Nephron progenitor cell (in vitro differentiated cells): ENCODE measurements around the gene ZNF519.
"Not testable (repeated sequence)": the region's sequence is repeated elsewhere in the genome, so short reads cannot be mapped to it uniquely, and the experiment has no call there.

ENCODE experiments used
- DNase-seq: peaks from one replicate; pipeline ENCODE4 v3.0.0; 2021
- H3K27ac Mint-ChIP-seq: 2 replicates; pipeline ENCODE4 v1.8.0; 2021; ENCODE audit warnings: mild to moderate bottlenecking, moderate library complexity, mixed read lengths
- H3K27me3 Mint-ChIP-seq: 2 replicates; pipeline ENCODE4 v1.8.0; 2021; ENCODE audit warnings: mild to moderate bottlenecking, low read depth, mixed read lengths; ENCODE audit not compliant: poor library complexity
- H3K36me3 Mint-ChIP-seq: 2 replicates; pipeline ENCODE4 v1.8.0; 2021; ENCODE audit warnings: low read depth, mixed read lengths
- H3K4me1 Mint-ChIP-seq: 2 replicates; pipeline ENCODE4 v1.8.0; 2021; ENCODE audit warnings: mixed read lengths
- H3K4me3 Mint-ChIP-seq: 2 replicates; pipeline ENCODE4 v1.8.0; 2021; ENCODE audit warnings: mild to moderate bottlenecking, moderate library complexity, mixed read lengths
- H3K9me3 Mint-ChIP-seq: 2 replicates; pipeline ENCODE4 v1.8.0; 2021; ENCODE audit warnings: mild to moderate bottlenecking, moderate library complexity, mixed read lengths

Gene ZNF519

DNA sequence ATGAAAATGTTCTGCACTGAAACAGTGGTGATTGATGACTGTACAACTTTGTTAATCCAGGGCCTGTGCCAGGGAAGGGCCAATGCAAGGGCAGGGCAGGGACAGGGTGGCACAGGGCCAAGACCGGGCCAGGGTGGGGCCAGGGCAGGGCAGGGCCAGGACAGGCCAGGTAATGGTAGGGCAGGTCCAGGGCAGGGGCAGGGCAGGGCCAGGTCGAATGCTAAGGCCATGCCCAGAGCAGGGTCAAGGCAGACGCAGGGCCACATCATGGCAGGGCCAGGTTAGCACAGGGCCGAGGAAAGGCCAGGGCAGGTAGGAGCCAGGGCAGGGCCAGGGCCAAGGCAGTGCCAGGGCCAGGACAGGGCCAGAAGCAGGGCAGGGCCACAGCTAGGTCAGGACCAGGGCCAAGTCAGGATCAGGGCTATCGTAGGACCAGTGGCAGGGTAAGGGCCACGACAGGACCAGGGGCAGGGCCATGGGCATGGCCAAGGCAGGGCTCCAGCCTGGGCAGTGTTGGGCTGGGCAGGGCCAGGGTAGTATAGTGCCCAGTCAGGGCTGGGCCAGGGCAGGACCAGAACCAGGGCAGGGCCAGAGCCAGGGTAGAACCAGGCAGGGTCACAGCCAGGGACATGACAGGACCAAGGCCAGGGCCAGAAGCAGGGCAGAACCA is 38.3 kb upstream of the ZNF519 start:
- DNase-seq, H3K27me3 Mint-ChIP-seq, H3K4me1 Mint-ChIP-seq, H3K4me3 Mint-ChIP-seq, H3K36me3 Mint-ChIP-seq, H3K27ac Mint-ChIP-seq: not testable (repeated sequence)
- peaks cover 61% of the 10 kb centered on the region for H3K9me3 Mint-ChIP-seq

DNA sequence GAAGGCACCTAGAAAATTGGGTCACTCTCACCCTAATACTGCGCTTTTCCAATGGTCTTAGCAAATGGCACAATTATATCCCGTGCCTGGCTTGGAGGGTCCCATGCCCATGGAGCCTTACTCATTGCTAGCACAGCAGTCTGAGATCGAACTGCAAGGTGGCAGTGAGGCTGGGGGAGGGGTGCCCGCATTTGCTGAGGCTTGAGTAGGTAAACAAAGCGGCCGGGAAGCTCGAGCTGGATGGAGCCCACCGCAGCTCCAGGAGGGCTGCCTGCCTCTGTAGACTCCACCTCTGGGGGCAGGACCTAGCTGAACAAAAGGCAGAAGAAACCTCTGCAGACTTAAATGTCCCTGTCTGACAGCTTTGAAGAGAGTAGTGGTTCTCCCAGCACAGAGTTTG is 30.7 kb upstream of the ZNF519 start:
- H3K27ac Mint-ChIP-seq, H3K4me1 Mint-ChIP-seq, H3K27me3 Mint-ChIP-seq, H3K4me3 Mint-ChIP-seq, H3K36me3 Mint-ChIP-seq, DNase-seq: not testable (repeated sequence)
- H3K9me3 Mint-ChIP-seq: peaks cover 52% of the 10 kb centered on the region

DNA sequence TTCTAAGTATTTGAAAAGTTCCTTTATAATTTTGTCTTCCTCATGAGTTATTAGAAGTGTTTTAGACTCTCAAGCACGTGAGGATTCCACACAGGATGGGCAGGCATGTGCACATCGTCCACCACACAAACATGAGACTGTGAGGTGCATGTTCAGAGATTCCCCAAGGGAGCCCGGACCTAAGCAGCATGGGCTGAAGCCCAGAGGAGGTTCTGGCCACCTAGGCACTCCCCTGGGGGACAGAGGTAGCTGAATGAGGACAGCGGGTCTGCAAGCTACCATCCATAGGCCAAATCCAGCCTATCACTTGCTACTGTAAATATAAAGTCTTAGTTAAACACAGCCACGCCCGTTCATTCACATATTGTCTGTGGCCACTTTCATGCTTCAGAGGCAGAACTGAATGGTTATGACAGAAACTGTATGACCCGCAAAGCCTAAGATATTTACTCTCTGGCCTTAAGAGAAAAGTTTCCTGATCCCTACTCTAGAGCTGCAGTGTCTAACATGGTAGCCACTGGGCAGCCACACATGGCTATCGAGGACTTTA is 19.4 kb upstream of the ZNF519 start:
- peaks cover 33% of the 10 kb centered on the region for H3K9me3 Mint-ChIP-seq
- DNase-seq, H3K4me1 Mint-ChIP-seq, H3K27ac Mint-ChIP-seq, H3K4me3 Mint-ChIP-seq, H3K27me3 Mint-ChIP-seq, H3K36me3 Mint-ChIP-seq: not testable (repeated sequence)

DNA sequence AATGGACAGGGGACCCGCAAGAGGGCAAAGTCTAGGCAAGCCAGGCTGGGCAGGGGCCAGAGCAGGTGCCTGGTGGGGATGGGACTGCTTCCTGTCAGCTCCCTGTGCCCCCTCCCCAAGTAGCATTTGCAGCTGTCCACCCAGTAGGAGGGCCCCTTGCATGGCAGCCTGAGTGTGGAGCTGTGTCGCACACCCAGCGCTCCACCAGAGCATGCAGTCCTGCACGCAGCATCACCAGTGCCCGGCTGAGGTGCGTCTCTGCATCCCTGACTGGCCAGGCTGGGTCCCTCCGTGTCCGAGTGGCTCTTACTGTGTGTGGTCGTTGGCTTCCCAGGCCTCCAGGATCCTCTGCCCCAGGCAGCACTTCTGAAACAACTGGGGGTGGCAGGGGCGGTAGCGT is 18.5 kb upstream of the ZNF519 start:
- H3K27ac Mint-ChIP-seq, H3K4me3 Mint-ChIP-seq, DNase-seq, H3K36me3 Mint-ChIP-seq, H3K4me1 Mint-ChIP-seq, H3K27me3 Mint-ChIP-seq: not testable (repeated sequence)
- H3K9me3 Mint-ChIP-seq: peaks cover 39% of the 10 kb centered on the region

DNA sequence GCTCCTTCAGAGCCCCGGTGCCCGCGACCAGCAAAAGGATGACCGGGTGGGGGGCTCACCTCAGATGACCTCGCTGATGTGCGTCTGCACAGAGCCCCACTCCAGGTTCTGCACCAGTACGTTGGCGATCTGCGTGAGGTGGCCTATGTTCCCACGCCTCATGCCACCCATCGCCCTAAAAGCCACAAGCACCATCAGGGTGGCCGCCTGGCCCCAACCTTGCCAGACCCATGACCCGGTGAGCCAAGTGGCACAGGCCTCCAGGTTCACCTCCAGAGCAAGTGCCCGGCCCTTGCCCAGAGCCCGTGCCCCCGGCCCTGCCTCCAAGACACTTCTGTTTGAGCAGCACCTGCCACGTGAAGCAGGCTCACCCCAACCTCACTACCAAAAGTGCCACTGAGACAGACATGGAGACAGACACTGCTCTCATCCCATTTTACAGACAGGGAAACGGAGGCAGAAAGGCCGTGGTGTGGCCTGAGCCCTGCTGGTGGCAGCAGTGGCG is 17.7 kb upstream of the ZNF519 start:
- H3K9me3 Mint-ChIP-seq: peaks cover 44% of the 10 kb centered on the region
- not testable (repeated sequence) for H3K36me3 Mint-ChIP-seq, H3K4me3 Mint-ChIP-seq, H3K4me1 Mint-ChIP-seq, DNase-seq, H3K27me3 Mint-ChIP-seq, H3K27ac Mint-ChIP-seq

DNA sequence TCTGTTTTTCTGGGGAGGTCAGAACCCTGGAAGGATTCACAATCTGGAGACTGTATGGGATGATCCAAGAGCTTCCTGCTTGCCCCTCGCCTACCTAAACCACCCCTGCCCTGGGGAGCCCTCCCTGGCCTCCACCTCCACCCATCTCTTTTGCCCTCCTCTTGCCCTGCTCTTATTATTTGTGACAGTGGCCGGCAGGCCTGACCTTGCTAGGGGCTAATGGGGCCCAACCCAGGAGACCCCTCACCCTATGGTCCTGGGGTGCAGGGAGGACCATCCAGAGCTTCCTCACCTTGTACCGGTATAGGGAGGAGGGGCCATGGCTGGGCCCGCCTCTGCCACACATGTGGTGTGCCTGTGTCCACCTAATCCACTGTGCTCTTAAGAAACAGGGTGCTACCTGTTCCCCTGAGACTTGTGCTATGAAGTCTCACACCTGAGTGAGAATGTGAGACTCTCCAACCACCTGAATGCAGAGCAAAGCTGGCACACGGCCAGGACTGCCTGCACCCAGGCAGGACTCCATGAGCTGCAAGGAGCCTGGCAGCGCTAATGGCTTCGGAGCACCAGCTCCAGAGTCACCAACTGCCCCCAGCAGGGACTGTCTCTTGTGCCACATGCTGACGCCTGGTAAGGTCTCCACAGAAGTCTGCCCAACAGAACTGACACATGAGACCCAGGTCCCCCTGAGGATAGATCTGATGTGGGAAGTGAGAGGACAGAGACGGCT is 17.1 kb upstream of the ZNF519 start:
- not testable (repeated sequence) for H3K4me1 Mint-ChIP-seq, H3K36me3 Mint-ChIP-seq, DNase-seq, H3K4me3 Mint-ChIP-seq, H3K27ac Mint-ChIP-seq, H3K27me3 Mint-ChIP-seq
- peaks cover 44% of the 10 kb centered on the region for H3K9me3 Mint-ChIP-seq

DNA sequence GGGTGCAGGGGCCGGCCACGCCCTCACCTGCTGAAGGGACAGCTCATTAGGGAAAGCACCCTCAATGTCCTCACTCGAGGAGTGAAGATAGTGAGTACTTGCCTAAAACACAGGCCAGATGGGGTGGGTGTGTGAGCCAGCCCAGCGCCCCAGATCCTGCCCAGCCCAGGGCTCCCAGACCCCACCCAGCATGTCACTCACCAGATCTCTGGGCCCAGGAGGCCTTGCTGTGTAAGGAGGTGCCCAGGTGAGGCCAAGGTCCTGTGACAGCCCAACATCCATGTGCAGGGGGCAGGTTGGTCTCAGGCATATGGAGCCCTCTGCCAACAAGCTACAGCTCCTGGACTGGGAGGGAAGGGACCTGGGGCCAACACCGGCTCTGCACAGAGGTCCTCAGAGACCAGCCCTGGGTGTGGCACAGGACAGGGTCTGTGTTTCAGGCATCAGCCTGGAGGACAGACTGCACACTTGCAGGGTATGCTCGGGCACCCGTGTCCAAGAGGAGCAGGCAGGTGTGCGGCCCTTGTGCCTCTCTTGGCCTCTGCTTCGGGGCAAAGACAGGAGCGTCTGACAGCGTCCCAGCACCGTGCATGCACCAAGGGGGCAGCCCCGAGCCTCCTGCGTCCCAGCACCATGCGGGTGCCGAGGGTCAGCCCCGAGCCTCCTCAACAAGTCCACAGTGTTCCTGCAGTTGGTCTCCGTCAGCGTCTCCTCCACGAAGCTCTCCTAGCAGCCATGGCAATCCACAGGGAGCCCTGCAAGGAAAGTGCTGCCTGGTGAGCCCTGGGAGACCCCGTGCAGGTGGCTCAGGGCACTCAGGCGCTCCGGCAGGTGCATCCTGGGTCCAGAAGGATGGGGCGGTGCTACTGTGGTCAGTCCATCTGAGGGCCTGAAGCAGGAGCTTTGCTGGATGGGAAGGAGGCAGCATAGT is 16.0 kb upstream of the ZNF519 start:
- H3K36me3 Mint-ChIP-seq, DNase-seq, H3K4me3 Mint-ChIP-seq, H3K27ac Mint-ChIP-seq, H3K27me3 Mint-ChIP-seq, H3K4me1 Mint-ChIP-seq: not testable (repeated sequence)
- H3K9me3 Mint-ChIP-seq: peaks cover 43% of the 10 kb centered on the region

DNA sequence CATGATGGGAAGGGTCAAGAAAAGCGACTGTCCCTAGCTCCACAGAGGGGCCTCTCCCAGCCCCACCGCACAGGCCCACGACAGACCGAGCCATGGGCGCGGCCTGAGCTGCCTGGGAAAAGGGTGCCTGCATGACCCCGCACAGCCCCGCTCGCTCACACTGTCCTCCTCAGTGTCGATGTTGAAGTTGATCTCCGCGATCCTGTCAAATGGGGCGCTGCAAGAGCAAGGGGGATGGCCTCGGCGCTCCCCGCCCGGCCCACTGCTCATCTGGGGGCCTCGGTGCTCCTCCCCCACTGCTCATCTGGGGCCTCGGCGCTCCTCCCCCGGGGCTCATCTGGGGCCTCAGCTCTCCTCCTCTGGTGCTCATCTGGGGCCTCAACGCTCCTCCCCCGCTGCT is 14.5 kb upstream of the ZNF519 start:
- not testable (repeated sequence) for H3K4me3 Mint-ChIP-seq, H3K27ac Mint-ChIP-seq, H3K36me3 Mint-ChIP-seq, DNase-seq, H3K4me1 Mint-ChIP-seq, H3K27me3 Mint-ChIP-seq
- H3K9me3 Mint-ChIP-seq: peaks cover 49% of the 10 kb centered on the region

DNA sequence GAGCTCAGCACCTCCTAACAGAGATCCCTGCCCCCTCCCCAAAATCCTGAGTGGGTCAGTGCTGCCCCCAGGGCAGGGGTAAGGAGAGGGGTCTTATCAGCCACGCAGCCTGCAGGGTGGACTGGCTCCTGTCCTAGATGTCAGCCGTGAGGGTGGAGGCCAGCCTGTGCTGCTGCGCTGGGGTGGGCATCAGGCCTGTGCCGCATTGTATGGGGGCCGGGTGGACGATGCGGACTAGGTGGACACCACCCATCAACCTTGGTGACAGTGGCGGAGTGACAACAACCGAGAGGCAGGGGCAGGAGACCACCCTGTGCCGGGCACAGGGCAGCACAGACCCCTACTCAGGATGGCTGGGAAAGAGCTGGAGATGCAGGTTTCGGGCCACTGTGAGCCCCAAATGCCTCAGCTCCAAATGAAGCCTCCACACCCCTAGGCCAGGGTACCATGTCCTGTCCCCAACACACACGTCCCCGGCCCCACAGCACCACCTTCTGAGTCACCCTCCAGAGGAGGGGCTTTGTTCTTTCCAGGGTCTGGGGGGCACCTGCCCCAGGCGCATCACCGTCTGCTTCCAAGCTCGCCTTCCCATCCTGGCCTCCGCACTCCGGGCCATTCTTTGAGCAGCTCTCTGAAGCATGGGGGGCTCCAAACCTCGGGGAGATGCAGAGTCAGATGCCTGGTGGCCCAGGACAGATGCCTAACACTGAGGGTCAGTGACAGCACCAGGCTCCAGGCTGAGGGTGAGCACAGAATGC is 13.5 kb upstream of the ZNF519 start:
- peaks cover 54% of the 10 kb centered on the region for H3K9me3 Mint-ChIP-seq
- not testable (repeated sequence) for H3K36me3 Mint-ChIP-seq, H3K4me1 Mint-ChIP-seq, H3K27ac Mint-ChIP-seq, H3K4me3 Mint-ChIP-seq, H3K27me3 Mint-ChIP-seq, DNase-seq

DNA sequence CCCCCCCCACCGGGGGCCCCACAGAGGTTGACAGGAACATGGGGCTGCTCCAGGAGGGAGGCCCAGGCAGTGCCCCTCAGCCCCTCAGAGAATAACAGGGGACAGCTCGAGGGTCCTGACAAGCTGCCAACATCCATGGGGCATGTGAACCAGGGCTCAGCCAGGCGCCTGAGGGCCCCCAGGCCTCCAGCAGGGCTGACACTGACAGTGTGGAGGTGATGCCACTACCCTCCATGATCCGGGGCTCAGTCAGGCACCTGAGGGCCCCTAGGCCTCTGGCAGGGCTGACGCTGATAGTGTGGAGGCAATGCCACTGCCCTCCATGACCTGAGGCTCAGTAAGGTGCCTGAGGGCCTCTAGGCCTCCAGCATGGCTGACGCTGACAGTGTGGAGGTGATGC is 12.8 kb upstream of the ZNF519 start:
- H3K4me3 Mint-ChIP-seq, H3K4me1 Mint-ChIP-seq, H3K27ac Mint-ChIP-seq, DNase-seq, H3K36me3 Mint-ChIP-seq, H3K27me3 Mint-ChIP-seq: not testable (repeated sequence)
- peaks cover 55% of the 10 kb centered on the region for H3K9me3 Mint-ChIP-seq
